K562 (cell line): Measurements from ENCODE around the gene CRIP3. TPM values are rescaled to one million over a fixed set of nuclear protein-coding genes. Genes with fewer than 3 reads are reported as not detected.

ENCODE experiments used
- ATAC-seq: fragments of 200-7000 bp; cut with Tn5 transposase; 3 replicates; pipeline ENCODE4 v1.9.1; 2020; ENCODE audit warnings: moderate library complexity
- BruUV-seq: library from RNA; stranded (reverse); fragments of 400-500 nt; replicated peaks from 2 replicates; lab custom pipeline; 2021; lab: Mats Ljungman, UMichigan
- CTCF ChIA-PET: fragments of 300-600 bp; formaldehyde crosslinking; extraction: SDS; loops from one replicate; lab custom pipeline; 2021; ENCODE audit warnings: low intra/inter-chr PET ratio; lab: Yijun Ruan, JAX
- POLR2A ChIA-PET: fragments of 300-600, 350-650 bp; sonication (Branson Sonifier 250); formaldehyde crosslinking; extraction: SDS; loops from one replicate; lab custom pipeline; 2021; ENCODE audit warnings: antibody characterized with exemption, inconsistent platforms; lab: Yijun Ruan, JAX
- DNase-seq, 4 experiments: peaks; one replicate each; pipeline versions ENCODE4 v3.0.0 to v3.0.0-alpha.2; 2011 to 2018; ENCODE audit warnings: low spot score in 3 of 4, mixed read lengths in 3 of 4; ENCODE audit errors: extremely low read depth in 1 of 4
- FAIRE-seq: peaks from 2 replicates; lab custom pipeline; 2011; peaks lifted over from hg19 to GRCh38; lab: Jason Lieb, UNC
- H2AFZ ChIP-seq: 2 replicates; pipeline ENCODE4 v1.6.0; 2011; ENCODE audit warnings: low read depth, low read length, control low read depth, inconsistent platforms
- H3K27ac ChIP-seq: fragments of 200-600 bp; 3 replicates; pipeline ENCODE4 v1.8.0; 2011; ENCODE audit warnings: low read depth, mild to moderate bottlenecking, control low read depth, inconsistent platforms, low read length, moderate library complexity, mixed read lengths; ENCODE audit errors: extremely low read depth
- H3K27me3 ChIP-seq, 2 experiments: fragments of 300-600 bp in 1 of 2; 2 replicates in 1 of 2; 3 replicates in 1 of 2; pipeline versions ENCODE4 v1.6.0 to v1.8.0; 2011; ENCODE audit warnings: inconsistent platforms in 2 of 2, low read length in 2 of 2, mild to moderate bottlenecking in 1 of 2, mixed read lengths in 1 of 2, moderate library complexity in 1 of 2; ENCODE audit not compliant: control insufficient read depth in 2 of 2, insufficient read depth in 2 of 2
- H3K36me3 ChIP-seq: fragments of 300-600 bp; 3 replicates; pipeline ENCODE4 v1.8.0; 2011; ENCODE audit warnings: mild to moderate bottlenecking, low read length, inconsistent platforms; ENCODE audit not compliant: control insufficient read depth, insufficient read depth
- H3K4me1 ChIP-seq, 2 experiments: fragments of 200-600 bp in 1 of 2; replicated peaks in 1 of 2; 2 replicates in 1 of 2; 3 replicates in 1 of 2; pipeline versions ENCODE4 v1.5.1 to v1.8.0; 2011; ENCODE audit warnings: inconsistent platforms in 2 of 2, low read length in 2 of 2, mild to moderate bottlenecking in 1 of 2, mixed read lengths in 1 of 2, moderate library complexity in 1 of 2; ENCODE audit not compliant: control insufficient read depth in 2 of 2, insufficient read depth in 2 of 2
- H3K4me2 ChIP-seq: 2 replicates; pipeline ENCODE4 v1.6.1; 2011; ENCODE audit warnings: low read length, control low read depth, inconsistent platforms, mixed read lengths; ENCODE audit not compliant: insufficient read depth
- H3K4me3 ChIP-seq: fragments of 200-600 bp; sonication (generic), shearing (Covaris generic); 2 replicates; pipeline ENCODE4 v1.5.1; 2016; ENCODE audit warnings: control low read depth, inconsistent platforms
- H3K79me2 ChIP-seq: fragments of 200-600 bp; 3 replicates; pipeline ENCODE4 v1.8.0; 2011; ENCODE audit warnings: low read length, inconsistent platforms; ENCODE audit not compliant: control insufficient read depth, insufficient read depth
- H3K9ac ChIP-seq, 2 experiments: 2 replicates each; pipeline versions ENCODE4 v1.6.0 to v1.6.1; 2011; ENCODE audit warnings: low read depth in 2 of 2, low read length in 2 of 2, control low read depth in 1 of 2, inconsistent platforms in 1 of 2, mild to moderate bottlenecking in 1 of 2, mixed read lengths in 1 of 2; ENCODE audit not compliant: insufficient read depth in 1 of 2
- H3K9me1 ChIP-seq: one replicate; pipeline ENCODE4 v1.6.0; 2011; ENCODE audit warnings: inconsistent platforms, mild to moderate bottlenecking, low read length, moderate library complexity; ENCODE audit not compliant: control insufficient read depth, insufficient read depth
- H3K9me3 ChIP-seq: replicated peaks from 2 replicates; pipeline ENCODE4 v1.5.1; 2011; ENCODE audit warnings: low read depth, low read length, inconsistent platforms; ENCODE audit not compliant: control insufficient read depth, insufficient read depth
- H4K20me1 ChIP-seq: replicated peaks from 2 replicates; pipeline ENCODE4 v1.6.1; 2011; ENCODE audit warnings: low read length, inconsistent platforms, mixed read lengths; ENCODE audit not compliant: control insufficient read depth, insufficient read depth
- ETS2 ChIP-seq: IDR thresholded peaks from 2 replicates; pipeline ENCODE4 v1.6.1; 2016; ENCODE audit warnings: borderline replicate concordance, missing genetic modification characterization, mild to moderate bottlenecking, moderate library complexity, missing compliant biosample characterization; ENCODE audit not compliant: poor library complexity, severe bottlenecking
- FOXO4 ChIP-seq: fragments of 450-650 bp; formaldehyde crosslinking; IDR thresholded peaks from 2 replicates; pipeline ENCODE4 v1.4.0; 2020; ENCODE audit warnings: mild to moderate bottlenecking, moderate library complexity
- L3MBTL2 ChIP-seq: fragments of 450-650 bp; IDR thresholded peaks from 2 replicates; pipeline ENCODE4 v1.6.1; 2016; ENCODE audit warnings: mild to moderate bottlenecking, moderate library complexity
- NBN ChIP-seq: fragments of 450-650 bp; IDR thresholded peaks from 2 replicates; pipeline ENCODE4 v1.6.1; 2016; ENCODE audit warnings: low read depth, mild to moderate bottlenecking
- NCOA6 ChIP-seq: fragments of 450-650 bp; IDR thresholded peaks from 2 replicates; pipeline ENCODE4 v1.6.1; 2017; ENCODE audit warnings: mild to moderate bottlenecking
- NUFIP1 ChIP-seq: fragments of 450-650 bp; IDR thresholded peaks from 2 replicates; pipeline ENCODE4 v1.6.1; 2018; ENCODE audit not compliant: partially characterized antibody
- ZBTB11 ChIP-seq, 3 experiments: fragments of 200-800 bp in 1 of 3; fragments of 250-450 bp in 1 of 3; fragments of 450-650 bp in 1 of 3; sonication (Bioruptor Pico) in 1 of 3; sonication (Bioruptor generic) in 1 of 3; formaldehyde crosslinking in 1 of 3; IDR thresholded peaks; 2 replicates each; pipeline versions ENCODE4 v1.6.1 to v1.8.0; 2016 to 2022; ENCODE audit warnings: mild to moderate bottlenecking in 2 of 3, missing genetic modification characterization in 2 of 3, missing compliant biosample characterization in 1 of 3, moderate library complexity in 1 of 3
- ZBTB12 ChIP-seq: fragments of 250-450 bp; sonication (Bioruptor Pico); IDR thresholded peaks from 2 replicates; pipeline ENCODE4 v1.4.0; 2020
- ZC3H8 ChIP-seq: fragments of 450-650 bp; IDR thresholded peaks from 2 replicates; pipeline ENCODE4 v1.6.1; 2017
- ZFPM2 ChIP-seq: fragments of 250-450 bp; sonication (Bioruptor Pico); IDR thresholded peaks from 2 replicates; pipeline ENCODE4 v1.5.1; 2022; ENCODE audit warnings: mild to moderate bottlenecking
- WGBS: fragments of 100-300 bp; shearing (Covaris generic); methylation state at CpG from one replicate; pipeline ENCODE4 v1.1.6; 2016; ENCODE audit warnings: low coverage, mixed read lengths; ENCODE audit not compliant: insufficient coverage; ENCODE audit errors: missing lambda C conversion rate; 5-methylcytosine and 5-hydroxymethylcytosine counted together
- in situ Hi-C: fragments of 300-500 bp; cut with MboI; formaldehyde crosslinking; loops from 4 replicates; pipeline ENCODE4 v1.15.0; 2018; ENCODE audit warnings: inconsistent platforms, mixed read lengths
- intact Hi-C: fragments of 100-400 bp; cut with micrococcal nuclease; formaldehyde crosslinking; loops from 2 replicates; pipeline ENCODE4 v1.14.2; 2022
- polyA plus RNA-seq, 8 experiments: library from polyadenylated mRNA; depleted of rRNA in 4 of 8; stranded (reverse) in 5 of 8; unstranded in 3 of 8; fragments of >200 nt; fragmentation: Nextera tagmentation in 2 of 8; fragmentation: Illumina TruSeq in 1 of 8; extraction: Ambion mirVana in 2 of 8; extraction: Trizol in 1 of 8; gene quantifications; 2 replicates each; pipeline versions ENCODE4 v1.2.1 to v1.2.3, GENCODE V29; 2011 to 2014; ENCODE audit warnings: inconsistent platforms in 1 of 8, missing spikeins in 1 of 8
- total RNA-seq, 7 experiments: library from RNA; depleted of rRNA in 6 of 7; stranded (reverse); fragments of >200 nt in 6 of 7; fragmentation: Illumina TruSeq in 2 of 7; extraction: Trizol in 2 of 7; gene quantifications; 2 replicates each; pipeline versions ENCODE4 v1.2.1 to v1.2.3, GENCODE V29; 2011 to 2021; ENCODE audit warnings: low replicate concordance in 1 of 7
- TF ChIP-seq, protein P1 (sequence below): IDR thresholded peaks from 2 replicates; pipeline ENCODE4 v1.6.1; 2012; ENCODE audit warnings: low read depth, low read length, improper control_type of control experiment, borderline replicate concordance

The CRIP3 gene
- total and polyA plus RNA-seq, 9 of the 15 experiments (the other 6 are each of a cell fraction or from before 2014, with no cell fraction given), result 0.36 to 2.1 (median 0.87) TPM

DNA sequence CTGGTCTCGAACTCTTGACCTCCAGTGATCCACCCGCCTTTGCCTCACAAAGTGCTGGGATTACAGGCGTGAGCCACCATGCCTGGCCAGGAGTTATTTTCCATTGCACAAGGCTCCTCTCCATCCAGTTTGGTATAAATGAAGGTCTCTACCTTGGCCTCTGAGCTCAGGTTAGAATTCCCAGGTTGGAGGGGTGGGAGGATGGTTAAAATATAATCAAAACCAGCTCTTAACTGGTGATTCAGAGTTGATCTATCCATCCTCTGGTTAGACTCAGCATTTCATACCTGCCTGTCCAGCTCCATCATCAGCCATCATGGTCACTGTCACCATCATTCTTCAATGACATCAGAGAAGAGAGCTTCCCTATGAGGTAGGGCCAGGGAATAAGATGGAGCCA, 13.2 kb downstream of the CRIP3 start:
- in situ Hi-C loops (no loop called here), intact Hi-C loops (no loop called here)
- Histone ChIP-seq H2AFZ (no peak overlapping the region), H3K36me3 (no peaks in the 10 kb centered on the region), H3K27ac (no peak overlapping the region), H3K27me3 (peaks cover 27 to 44% of the 10 kb centered on the region in 2 experiments; a peak in 4 of 5 replicates), H3K4me1 (peaks cover 0 to 3% of the 10 kb centered on the region in 2 experiments; a peak in 3 of 5 replicates), H3K4me2 (no peak overlapping the region), H3K9me3 (no peaks in the 10 kb centered on the region), H3K9ac (no peak overlapping the region), H3K4me3 (no peak overlapping the region), H3K9me1 (no peaks in the 10 kb centered on the region), H4K20me1 (0 out of 2 replicates have a peak, but pooled peaks cover 3% of the 10 kb centered on the region), H3K79me2 (no peaks in the 10 kb centered on the region)
- no peak for ATAC-seq
- no peak for FAIRE-seq
- DNase-seq, result no peak
- ChIA-PET POLR2A (interaction anchor here (0.7 to 1.7 kb wide), 7 partner anchors 8 to 198 kb away, joined by 3 to 5 read pairs (median 4); partner anchors contain the start of genes CRIP3 and ZNF318), CTCF (no interaction called here)
- BruUV-seq, result no TSS peak
- WGBS, result 3% methylated on average over 3 of the region's 3 CpGs
- TF ChIP-seq L3MBTL2 (no peak), ZC3H8 (no peak), ZBTB12 (no peak), NUFIP1 (no peak), ZBTB11 (CRISPR knock-in tag; IDR thresholded peaks at IDR 0.05) (no peak), NBN (no peak), ETS2 (tag) (no peak), NCOA6 (no peak), FOXO4 (CRISPR knock-in tag) (no peak), ZFPM2 (CRISPR knock-in tag) (no peak)
- TF ChIP-seq, protein P1, sequence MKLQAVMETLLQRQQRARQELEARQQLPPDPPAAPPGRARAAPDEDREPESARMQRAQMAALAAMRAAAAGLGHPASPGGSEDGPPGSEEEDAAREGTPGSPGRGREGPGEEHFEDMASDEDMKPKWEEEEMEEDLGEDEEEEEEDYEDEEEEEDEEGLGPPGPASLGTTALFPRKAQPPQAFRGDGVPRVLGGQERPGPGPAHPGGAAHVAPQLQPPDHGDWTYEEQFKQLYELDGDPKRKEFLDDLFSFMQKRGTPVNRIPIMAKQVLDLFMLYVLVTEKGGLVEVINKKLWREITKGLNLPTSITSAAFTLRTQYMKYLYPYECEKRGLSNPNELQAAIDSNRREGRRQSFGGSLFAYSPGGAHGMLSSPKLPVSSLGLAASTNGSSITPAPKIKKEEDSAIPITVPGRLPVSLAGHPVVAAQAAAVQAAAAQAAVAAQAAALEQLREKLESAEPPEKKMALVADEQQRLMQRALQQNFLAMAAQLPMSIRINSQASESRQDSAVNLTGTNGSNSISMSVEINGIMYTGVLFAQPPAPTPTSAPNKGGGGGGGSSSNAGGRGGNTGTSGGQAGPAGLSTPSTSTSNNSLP, result no peak
